ENCODE data around the gene AFF1. TPM values are rescaled to one million over a fixed set of nuclear protein-coding genes. Genes with fewer than 3 reads are reported as not detected.

Gene AFF1
- polyA plus RNA-seq, 1 donor (not counting 4 experiments of a cell fraction or from before 2014, with no cell fraction given), result 14.4 TPM

DNA sequence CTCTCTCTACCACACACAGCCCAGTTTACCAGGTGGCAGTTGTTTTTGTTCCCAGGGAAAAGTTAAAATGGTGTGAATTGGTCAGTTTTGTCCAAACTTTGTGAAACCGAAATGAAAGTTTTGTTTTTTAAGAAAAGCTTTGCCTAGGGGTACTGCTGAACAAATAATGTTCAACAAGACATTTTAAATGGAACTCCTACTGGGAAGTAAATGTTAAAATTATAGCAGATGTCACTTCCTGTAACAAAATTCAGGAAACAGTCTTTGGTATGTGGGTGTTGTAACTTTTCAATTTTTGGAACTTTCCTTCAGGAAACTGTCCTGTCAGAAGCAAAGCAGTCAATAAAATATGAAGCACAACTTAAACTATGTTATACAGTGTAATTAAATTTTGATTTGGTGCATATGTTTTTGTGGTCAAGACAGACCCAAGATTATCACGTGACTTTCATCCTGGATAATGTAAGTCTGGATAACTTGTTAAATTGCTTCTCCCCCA, 79.5 kb downstream of the AFF1 start:
- H3K27ac ChIP-seq (ENCODE audit: control insufficient read depth, insufficient read depth, low read length), result peak overlapping the region; percentile 13
- H3K36me3 ChIP-seq (ENCODE audit: control insufficient read depth in 2 of 2, extremely low read depth in 1 of 2, insufficient read depth in 2 of 2, low read length in 2 of 2), result no peaks in the 10 kb centered on the region
- H3K27me3 ChIP-seq (ENCODE audit: control insufficient read depth, extremely low read depth, insufficient read depth, low read length), result no peaks in the 10 kb centered on the region
- DNase-seq (ENCODE audit: low read depth, low spot score) (no peak), FAIRE-seq (no peak)
- H3K4me3 ChIP-seq (ENCODE audit: control insufficient read depth in 2 of 3, extremely low read depth in 1 of 3, insufficient read depth in 2 of 3, low read depth in 1 of 3, low read length in 3 of 3), result no peak overlapping the region
- no peak overlapping the region for H3K9ac ChIP-seq (ENCODE audit: control insufficient read depth, extremely low read depth, insufficient read depth, low read length)
- peak overlapping the region; percentile 64 for H3K4me2 ChIP-seq (ENCODE audit: control insufficient read depth, extremely low read depth, insufficient read depth, low read depth, low read length)
- no peaks in the 10 kb centered on the region for H3K9me3 ChIP-seq (ENCODE audit: control insufficient read depth, low read depth, low read length)
- dilution Hi-C loops (cut with MboI; ENCODE audit: extremely low pct_ligation_motif_present, low sequenced_read_pairs), result no loop called here
- peaks cover 81% of the 10 kb centered on the region for H3K79me2 ChIP-seq (ENCODE audit: control insufficient read depth, insufficient read depth, low read length)
- no peaks in the 10 kb centered on the region for H4K20me1 ChIP-seq (ENCODE audit: control insufficient read depth, extremely low read depth, insufficient read depth, low read length)
- peaks cover 41% of the 10 kb centered on the region for H3K4me1 ChIP-seq (ENCODE audit: control insufficient read depth, extremely low read depth, insufficient read depth, low read length)
- no peak overlapping the region for H2AFZ ChIP-seq (ENCODE audit: control insufficient read depth, low read length)
- TF ChIP-seq EZH2 (IDR thresholded peaks at IDR 0.05; ENCODE audit: low read length) (no peak), CTCF (optimal IDR thresholded peaks at IDR 0.05 in 1 of 3, IDR thresholded peaks at IDR 0.05 in 1 of 3, conservative IDR thresholded peaks at IDR 0.05 in 1 of 3; ENCODE audit: extremely low read depth in 1 of 3, insufficient read depth in 2 of 3, low read length in 3 of 3) (no peak)
- H3K9me1 ChIP-seq (ENCODE audit: control insufficient read depth, extremely low read depth, insufficient read depth, low read length), result no peaks in the 10 kb centered on the region

DNA sequence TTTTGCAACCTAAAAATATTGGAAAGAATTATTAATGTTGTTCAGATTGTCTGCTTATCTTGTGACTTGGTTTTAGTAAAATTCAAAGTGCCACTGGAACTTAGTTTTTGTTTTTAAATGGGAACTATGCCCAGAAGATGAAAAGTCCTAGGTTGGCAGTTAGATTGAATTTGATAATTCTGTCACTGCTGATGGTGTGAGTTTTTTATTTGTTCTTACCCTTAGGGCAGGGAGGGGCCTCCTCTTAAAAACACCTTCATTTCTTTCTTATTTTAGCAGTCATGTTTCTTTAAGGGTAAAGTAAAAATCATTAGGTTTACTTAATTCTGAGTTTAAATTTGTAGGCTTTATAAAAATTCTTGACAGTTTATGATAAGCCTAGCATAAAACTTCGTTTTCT, 80.6 kb downstream of the AFF1 start:
- TF ChIP-seq CTCF (optimal IDR thresholded peaks at IDR 0.05 in 1 of 3, IDR thresholded peaks at IDR 0.05 in 1 of 3, conservative IDR thresholded peaks at IDR 0.05 in 1 of 3; ENCODE audit: extremely low read depth in 1 of 3, insufficient read depth in 2 of 3, low read length in 3 of 3) (no peak), EZH2 (IDR thresholded peaks at IDR 0.05; ENCODE audit: low read length) (no peak)
- no peaks in the 10 kb centered on the region for H3K9me1 ChIP-seq (ENCODE audit: control insufficient read depth, extremely low read depth, insufficient read depth, low read length)
- no peak for DNase-seq (ENCODE audit: low read depth, low spot score)
- peak overlapping the region; percentile 47 for H3K4me2 ChIP-seq (ENCODE audit: control insufficient read depth, extremely low read depth, insufficient read depth, low read depth, low read length)
- H3K9ac ChIP-seq (ENCODE audit: control insufficient read depth, extremely low read depth, insufficient read depth, low read length), result no peak overlapping the region
- no peak overlapping the region for H3K27ac ChIP-seq (ENCODE audit: control insufficient read depth, insufficient read depth, low read length)
- H3K79me2 ChIP-seq (ENCODE audit: control insufficient read depth, insufficient read depth, low read length), result peaks cover 79% of the 10 kb centered on the region
- peaks cover 34% of the 10 kb centered on the region for H3K4me1 ChIP-seq (ENCODE audit: control insufficient read depth, extremely low read depth, insufficient read depth, low read length)
- H3K4me3 ChIP-seq (ENCODE audit: control insufficient read depth in 2 of 3, extremely low read depth in 1 of 3, insufficient read depth in 2 of 3, low read depth in 1 of 3, low read length in 3 of 3), result no peak overlapping the region
- dilution Hi-C loops (cut with MboI; ENCODE audit: extremely low pct_ligation_motif_present, low sequenced_read_pairs), result no loop called here
- no peaks in the 10 kb centered on the region for H4K20me1 ChIP-seq (ENCODE audit: control insufficient read depth, extremely low read depth, insufficient read depth, low read length)
- H3K27me3 ChIP-seq (ENCODE audit: control insufficient read depth, extremely low read depth, insufficient read depth, low read length), result no peaks in the 10 kb centered on the region
- no peak overlapping the region for H2AFZ ChIP-seq (ENCODE audit: control insufficient read depth, low read length)
- no peaks in the 10 kb centered on the region for H3K9me3 ChIP-seq (ENCODE audit: control insufficient read depth, low read depth, low read length)
- FAIRE-seq, result no peak
- H3K36me3 ChIP-seq (ENCODE audit: control insufficient read depth in 2 of 2, extremely low read depth in 1 of 2, insufficient read depth in 2 of 2, low read length in 2 of 2), result no peaks in the 10 kb centered on the region

All from keratinocyte (primary cell).